Activated CD4-positive, alpha-beta T cell treated with anti-CD3 and anti-CD28 coated beads, Interleukin-10, Interleukin-2, amounts not matched to agents 100 ng/mL and 50 ng/mL, durations not matched to agents 16 hours and 8 hours (primary cell): Measurements from ENCODE around the gene KCNK17.
A peak's percentile ranks its signal among the peaks of the same experiment; 100 is the strongest.
"Not testable (repeated sequence)": the region's sequence is repeated elsewhere in the genome, so short reads cannot be mapped to it uniquely, and the experiment has no call there.

Experiments
- DNase-seq: peaks from one replicate; pipeline ENCODE4 v3.0.0-alpha.2; 2020

The KCNK17 gene

DNA sequence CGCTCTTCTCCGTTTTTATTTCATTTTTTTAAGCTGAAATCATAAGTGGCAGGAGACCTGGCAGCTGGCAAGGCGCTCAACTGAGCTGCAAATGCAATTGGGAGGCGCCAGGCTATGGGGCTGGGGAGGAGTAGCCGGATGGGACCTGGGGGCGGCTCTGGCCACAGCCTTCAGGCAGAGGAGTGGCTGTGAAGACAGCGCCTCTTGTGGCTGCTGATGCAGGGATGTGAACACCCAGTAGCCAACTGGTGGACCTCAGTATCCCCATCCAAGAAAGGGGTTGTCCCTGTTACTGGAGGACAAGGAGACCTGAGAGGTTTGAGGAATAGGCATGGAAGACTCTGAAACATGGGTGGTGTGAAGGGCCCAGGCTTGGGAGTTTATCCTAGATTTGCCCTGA, 12.6 kb downstream of the KCNK17 start:
- no peak for DNase-seq

DNA sequence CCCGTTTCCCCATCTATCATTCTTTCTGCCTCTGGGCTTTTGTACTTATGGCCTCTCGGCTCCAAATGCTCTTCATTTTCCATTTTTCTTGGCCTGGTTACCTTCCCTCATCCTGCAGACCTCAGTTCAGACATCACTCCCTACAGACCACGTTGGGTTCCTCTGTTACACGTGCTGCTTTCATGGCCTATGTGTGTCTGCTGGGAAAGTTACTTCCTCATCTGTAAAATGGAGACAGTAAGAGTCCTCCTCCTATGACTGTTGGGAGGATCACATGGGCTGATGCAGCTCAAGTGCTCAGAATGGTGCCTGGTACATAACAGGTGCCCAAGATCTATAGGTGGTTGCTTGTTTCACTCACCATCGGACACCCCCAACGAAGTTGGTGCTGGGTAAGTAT, 13.5 kb downstream of the KCNK17 start:
- DNase-seq, result no peak

DNA sequence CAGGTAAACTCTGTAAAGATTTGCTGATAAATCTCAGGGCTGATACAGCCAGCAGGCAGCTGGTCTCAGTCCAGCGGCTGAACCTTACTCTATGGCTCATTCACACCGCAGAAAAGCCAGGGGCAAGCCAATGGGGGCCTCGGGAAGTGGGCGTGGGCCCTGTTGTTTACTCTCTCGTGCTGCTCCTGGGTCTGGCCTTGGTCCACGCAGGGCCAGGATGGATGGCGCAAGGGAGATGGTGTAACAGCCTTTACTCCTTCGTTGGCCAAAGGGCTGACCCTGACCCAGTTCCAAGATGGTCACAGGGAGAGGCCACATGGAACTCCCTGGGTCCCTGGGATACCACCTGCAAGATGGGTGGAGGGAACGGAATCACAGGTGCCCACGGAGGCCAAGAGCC, 16.2 kb downstream of the KCNK17 start:
- no peak for DNase-seq

DNA sequence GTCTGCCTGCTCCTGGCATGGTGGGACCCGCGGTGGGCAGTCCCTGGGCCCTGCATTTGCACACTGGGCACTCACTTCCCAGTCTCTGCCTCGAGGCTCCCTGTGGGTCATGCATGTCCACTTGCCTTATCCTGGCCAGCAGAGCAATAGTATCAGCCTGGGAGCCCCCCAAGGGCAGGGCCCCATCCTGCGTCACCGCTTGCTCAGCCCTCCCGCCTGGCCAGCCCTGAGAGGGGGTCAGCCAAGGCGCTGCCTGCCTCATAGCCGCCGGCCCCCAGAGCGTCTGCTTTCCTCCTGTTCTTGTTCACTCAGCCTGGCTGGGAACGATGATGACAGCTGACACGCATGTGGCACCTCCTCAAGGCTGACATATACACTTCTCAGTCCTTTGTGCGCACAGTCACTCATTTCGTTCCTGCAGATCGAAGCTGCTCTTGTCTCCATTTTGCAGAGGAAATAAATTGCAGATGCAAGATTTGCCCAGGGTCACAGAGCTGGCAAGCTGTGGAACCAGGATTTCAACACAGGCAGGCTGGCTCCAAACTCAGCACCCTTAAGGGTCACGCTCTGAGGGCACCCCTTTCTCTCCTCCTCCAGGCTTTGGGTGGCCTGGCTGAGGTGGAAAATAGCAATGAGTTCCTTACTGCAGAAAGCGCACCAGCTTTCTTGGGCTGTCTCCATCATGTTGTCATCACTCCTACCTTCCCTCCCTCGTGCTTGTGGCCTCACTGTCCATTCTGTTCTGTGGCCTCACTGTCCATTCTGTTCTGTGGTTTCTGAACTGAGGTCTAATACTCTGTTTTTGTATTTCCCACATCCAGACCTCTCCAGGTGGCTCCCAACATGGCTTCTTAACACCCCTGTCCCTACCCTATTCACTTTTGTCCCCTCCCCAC, 17.2 kb downstream of the KCNK17 start:
- DNase-seq, result no peak

DNA sequence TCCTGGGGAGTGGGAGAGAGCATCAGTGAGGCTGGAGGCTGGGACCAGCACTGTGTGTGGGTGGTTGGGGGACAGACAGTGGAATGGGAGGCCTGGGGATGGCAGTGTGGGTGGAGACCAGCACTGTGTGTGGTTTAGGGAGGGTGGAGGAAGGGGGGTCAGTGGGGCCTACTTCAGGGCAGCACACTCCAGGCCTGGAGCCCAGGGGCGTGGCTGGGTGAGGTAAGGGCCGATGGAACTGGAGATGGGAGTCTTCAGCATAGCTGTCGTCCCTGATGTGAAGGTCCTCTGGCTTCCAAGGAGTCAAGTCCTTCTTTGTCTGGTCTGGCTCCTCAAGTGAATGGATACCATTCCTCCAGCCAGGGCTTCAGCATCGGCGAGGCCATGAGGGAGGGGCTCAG, 18.6 kb downstream of the KCNK17 start:
- DNase-seq, result no peak

DNA sequence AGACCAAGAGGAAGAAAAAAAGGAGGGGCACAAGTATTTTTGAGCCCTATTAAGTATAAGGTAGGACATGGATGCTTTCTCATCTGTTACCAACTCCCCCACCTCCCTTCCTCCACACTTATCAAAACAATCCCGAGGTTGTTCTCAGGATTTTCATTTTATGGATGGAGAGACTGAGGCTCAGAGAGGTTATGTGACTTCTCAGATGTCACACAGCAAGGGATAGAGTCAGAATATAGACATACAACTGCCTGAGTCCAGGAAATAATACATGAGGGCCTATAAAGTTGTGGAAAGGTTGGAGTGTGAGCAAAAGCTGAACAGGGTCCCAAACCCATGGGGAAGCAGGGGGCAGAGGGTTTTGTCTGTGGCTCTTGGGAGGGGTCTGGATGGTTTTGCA, 19.3 kb downstream of the KCNK17 start:
- no peak for DNase-seq

DNA sequence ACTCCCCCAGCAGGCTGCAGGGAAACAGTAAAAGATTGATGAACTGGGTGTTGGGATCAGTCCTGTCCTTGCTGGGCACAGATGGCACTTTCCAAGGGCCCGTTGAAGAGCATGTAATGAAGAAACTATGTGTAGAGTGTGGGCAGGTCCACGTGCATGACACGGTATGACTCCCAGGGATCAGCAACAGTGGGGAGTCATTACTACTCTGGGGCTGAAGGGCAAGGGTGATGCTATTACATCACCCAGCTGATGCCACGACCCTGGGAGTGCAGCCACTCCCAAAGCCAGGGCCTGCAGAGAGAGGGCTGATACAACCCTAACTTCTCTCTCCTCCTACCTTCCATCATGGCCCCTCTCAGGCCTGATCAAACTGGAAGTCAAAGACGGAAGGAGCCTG, 20.1 kb downstream of the KCNK17 start:
- DNase-seq, result no peak

DNA sequence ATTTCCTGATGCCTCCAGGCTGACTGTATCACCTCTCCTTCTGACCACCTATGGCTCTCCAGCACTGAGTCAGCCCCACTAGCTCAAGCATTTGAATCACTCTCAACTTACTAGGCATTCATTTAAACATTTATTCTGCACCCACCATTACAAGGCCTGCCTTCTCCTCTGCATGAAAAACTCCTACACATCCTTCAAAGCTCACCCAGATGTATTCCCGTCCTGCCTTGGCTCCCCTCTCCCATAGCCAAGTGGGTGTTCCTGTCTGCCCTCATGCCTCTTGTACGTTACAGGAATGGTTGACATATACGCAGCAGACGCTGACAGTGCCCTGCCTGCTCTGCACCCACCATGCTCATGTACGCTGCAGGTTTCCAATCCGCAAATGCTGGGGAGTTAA, 21.6 kb downstream of the KCNK17 start:
- no peak for DNase-seq

DNA sequence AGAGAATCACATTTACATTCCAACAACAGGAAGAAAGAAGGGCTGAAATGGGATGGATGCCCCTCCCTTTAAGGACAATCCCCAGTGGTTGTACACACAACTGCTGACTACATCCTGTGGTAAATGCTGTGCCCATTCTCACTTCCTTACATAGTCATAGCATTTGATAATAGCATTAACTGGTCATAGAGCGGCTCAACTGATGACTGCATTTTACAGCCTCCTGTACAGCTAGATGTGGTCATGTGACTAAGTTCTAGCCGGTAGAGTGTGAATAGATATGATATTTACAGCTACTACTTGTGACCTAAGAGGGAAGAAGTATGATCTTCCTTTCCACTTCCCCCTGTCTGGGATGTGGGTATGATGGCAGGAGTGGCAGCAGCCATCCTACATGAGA, 24.7 kb downstream of the KCNK17 start:
- peak; percentile 17 for DNase-seq

DNA sequence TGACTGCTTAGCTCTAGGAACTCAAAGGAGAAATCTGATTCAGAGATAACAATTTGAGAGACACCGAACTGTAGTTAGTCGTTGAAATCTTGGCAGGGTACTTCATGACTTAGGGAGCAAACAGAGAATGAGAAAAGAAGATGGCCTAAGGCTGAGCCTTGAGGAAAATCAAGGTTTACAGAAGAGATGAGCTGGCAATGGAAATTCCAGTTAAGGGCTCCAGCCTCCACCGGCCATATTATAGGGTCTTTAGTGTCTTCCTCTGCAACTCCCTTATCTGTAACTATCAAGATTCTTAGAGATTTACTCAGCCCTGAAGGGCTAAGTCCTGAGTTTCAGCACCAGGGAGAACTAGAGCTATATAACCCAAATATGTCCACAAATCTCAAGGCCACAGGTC, 26.6 kb downstream of the KCNK17 start:
- DNase-seq, result no peak

DNA sequence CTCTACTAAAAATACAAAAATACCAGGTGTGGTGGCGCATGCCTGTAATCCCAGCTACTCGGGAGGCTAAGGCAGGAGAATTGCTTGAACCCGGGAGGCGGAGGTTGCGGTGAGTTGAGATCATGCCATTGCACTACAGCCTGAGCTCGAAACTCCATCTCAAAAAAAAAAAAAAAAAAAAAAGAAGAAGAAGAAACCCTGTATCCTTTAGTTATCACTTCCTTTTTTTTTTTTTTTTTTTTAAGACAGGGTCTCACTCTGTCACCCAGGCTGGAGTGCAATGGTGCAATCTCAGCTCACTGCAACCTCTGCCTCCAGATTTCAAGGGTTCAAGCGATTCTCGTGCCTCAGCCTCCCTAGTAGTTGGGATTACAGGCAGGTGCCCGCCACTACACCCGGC, 27.6 kb downstream of the KCNK17 start:
- DNase-seq, result not testable (repeated sequence)

DNA sequence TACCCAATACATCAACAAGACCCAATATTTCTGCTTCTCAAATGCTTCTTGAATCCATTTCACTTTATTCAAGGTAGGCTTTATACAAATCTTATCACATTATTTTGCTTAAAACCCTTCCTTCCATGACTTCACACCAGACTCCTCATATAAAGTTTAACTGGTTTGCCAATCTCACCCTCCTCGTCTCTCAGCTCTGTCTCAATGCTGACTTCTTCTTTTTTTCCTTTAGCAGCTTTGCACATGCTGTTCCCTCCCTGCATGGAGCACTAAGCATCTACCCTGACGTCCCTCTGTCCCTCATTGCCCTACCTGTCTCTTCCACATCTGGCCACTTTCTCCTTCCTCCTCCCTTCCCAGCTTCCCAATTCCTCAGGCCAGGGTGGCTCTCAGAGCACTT, 31.4 kb downstream of the KCNK17 start:
- DNase-seq, result no peak

DNA sequence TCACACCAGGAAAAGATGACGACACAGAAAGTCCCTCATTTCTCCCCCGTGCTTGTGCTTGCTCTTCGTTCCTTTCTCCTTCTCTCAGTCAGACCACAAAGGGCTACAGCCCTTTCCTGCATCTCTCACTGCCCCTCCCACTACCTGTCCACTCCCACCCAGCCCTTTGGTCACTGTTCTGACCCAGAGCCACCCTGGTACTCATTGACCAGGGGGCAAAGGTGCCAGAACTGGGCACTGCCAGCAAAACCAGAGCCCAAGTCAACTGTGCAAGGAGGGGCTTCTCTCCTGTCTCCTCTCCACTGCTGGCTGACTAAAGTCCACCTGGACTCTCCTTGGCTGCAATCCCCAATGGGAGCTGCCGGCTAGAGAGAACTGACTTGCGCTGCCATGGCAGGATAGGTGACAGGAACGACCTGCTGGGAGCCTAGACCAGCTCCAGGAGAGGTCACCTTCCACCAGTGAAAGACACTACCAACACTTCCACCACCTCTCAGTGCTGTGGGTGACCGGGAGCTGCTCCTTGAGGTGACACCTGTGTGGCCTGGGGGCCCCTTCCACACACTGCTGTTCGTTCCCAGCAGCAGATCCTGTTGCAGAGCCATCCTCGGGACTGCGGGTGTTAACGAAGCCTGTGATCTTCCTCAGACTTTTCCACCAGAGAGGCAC, 32.8 kb downstream of the KCNK17 start:
- no peak for DNase-seq

DNA sequence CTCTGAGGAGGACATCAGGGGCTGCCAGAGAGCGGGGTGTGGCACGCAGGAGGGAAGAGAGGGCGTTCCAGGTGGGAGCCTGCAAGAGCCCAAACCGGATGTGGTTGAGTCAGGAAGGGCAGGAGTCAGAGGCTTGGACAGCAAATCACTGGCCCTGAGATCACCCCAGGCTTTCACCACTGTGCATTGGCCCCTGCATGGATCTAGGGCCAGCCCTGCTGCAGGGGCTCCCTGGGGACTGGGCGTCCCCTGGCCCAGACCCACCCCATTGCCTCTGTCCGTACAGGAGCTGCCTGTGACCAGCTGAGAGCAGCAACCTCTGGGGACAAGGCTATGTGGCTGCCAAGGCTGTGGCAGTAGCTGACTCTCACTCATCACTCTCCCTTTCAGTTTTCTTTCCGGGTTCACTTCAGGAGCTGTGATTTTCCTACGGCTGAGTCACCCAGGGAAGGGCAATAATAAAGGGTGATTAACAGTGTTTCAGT, 33.9 kb downstream of the KCNK17 start:
- no peak for DNase-seq

DNA sequence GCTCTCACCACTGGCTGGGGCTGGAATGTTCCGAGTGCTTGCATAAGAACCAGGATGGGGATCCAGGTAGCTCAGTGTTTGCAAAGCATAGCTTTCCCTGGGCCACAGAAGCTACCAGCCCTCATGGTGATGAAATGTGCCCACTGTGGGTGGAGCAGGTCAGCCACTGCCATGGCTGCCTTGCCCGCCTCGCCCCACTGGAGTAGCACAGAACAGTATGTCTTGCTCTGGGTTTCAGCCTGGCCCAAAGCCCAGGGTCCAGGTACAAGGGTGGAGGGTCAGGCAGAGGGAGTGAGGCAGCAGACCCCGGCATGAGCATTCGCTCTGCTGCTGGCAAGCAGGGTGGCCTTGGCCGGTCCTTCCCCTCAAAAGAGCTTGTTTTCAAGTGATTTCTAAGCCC, 34.7 kb downstream of the KCNK17 start:
- DNase-seq, result no peak

DNA sequence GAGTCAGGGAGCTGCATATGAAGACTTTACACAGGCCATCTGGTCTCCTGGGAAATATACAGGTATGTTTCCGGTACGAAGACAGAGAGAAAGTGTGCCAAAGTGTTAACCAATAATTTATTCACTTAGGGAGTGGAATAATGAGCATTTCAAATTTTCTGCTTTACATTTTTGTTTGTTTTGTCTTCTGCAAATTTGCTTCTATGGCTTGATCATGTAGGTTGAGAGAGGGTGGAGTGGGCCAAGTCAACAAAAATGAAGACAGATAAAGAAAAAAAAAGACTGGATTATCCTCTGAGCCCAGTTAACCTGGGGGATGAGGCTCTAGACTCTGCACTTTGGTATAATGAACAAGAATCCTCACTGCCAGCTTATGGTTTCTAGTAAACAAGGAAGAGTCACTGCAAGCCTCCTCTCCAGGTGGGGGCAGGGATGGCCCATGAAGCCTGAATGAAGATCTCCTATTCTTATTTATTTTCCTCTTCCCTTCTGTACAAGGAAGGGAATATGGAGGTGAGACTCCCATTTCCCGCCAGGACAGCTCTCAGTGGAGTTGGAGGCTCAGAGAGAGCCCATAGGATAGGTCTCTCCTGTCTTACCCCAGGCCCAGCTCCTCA, 37.7 kb downstream of the KCNK17 start:
- DNase-seq, result no peak

DNA sequence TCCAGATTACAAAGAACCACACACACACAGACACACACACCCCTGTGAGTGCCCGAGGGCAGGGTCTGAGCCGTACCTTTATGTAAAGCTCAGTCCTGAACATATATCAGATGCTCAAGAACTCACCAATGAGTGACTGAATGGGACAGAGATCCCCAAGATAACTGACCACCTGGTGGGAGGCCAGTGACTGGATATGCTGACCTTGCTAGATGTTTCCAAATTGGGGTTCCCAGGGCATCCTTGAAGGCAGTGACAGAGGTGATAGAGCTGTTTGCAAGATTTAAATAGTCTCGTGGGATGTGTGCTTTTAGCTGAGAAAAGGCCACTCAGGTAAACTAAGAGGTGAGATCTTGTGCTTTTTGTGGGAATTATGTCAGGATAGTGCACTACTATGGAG, 39.3 kb downstream of the KCNK17 start:
- DNase-seq, result no peak

DNA sequence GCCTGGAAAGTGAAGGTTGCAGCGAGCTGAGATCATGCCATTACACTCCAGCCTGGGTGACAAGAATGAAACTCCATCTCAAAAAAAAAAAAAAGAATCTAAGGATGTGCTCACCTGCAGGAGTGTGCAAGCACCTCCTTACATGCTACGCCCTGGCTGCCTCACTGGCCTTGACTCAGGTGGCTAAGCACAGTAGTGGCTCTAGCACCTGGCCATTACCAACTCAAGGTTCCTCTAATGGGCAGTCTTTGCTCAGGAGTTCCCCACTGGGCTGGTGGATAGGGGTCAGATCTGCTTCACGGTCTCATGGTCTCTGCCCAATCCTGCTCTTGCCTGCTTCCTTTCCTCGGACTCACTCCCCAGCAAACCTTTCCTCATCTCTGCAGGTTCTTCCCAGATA, 39.7 kb downstream of the KCNK17 start:
- no peak for DNase-seq

DNA sequence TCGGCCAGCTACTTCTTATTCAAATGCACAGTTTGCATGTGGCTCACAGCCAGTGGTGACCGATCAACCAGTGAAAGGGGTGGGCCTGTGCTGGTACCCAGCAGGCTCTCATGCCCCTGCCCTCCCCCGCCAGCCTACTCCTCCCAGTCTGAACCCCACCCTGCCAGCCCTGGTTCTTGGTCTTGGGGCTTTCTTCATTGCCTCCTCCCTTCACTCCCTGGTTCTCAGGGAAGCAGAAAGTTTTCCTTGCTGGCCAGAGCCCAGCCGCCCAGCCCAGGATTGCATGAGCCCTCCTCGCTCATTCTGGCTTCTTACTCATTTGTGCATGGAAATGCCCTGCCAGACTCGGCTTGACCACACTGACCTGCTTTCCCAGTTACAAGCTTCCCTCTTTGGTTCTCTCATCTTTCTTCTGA, 40.8 kb downstream of the KCNK17 start:
- no peak for DNase-seq

DNA sequence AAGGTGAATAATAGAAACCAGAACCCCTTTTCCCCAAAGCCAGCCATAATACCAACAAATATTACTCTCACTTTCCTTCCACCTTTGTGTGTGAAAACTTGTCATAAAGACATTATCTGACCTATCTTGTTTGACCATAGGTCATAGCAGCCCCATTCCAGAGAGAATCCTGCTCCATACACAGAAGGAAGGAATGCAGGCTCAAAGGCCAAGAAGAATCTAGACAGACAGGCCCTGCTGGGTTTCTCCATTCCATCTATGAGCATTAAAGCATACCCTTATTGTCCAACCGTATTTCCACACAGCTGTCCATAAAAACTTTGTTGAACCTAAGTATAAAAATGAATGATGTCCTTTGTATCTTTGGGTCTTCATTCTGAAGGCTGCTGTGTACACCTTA, 44.3 kb downstream of the KCNK17 start:
- no peak for DNase-seq

DNA sequence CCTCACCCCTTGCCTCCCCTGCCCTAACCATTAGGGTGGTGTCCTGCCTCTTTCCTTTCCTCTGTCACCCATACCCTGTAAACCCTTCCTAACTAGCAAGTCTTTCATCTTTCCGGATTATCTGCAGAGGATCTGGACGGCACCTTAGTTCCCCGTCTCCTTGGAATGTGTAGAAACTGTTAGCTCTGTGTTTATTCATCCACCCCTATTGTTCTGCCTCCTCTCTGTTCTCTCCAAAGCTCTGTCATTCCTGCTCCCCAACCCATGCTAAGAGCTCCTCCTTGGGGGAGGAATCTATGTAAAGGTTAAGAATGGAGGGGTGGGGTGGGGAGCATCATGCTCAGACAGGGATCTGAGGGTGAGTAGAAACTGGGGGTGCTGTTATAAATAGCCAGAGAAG, 45.5 kb downstream of the KCNK17 start:
- no peak for DNase-seq

DNA sequence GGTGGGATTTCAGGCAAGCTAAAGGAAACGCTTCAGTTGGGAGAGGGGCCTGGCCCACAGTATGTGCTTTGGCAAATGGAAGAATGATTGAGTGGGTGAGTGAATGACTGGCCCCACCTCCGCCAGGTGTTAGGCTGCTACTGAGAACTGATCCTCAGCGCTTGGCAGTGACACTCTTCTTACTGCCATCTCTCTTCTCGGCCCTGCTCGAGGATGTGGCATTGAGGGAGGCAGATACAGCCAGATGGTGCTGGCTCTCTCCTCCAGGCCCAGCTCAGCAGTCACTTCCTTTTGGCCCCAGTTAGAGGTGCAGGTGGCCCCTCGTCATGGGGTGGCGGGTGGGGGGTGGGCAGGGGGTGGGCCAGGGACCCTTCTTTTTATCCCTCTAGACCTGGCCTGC, 46.0 kb downstream of the KCNK17 start:
- no peak for DNase-seq

DNA sequence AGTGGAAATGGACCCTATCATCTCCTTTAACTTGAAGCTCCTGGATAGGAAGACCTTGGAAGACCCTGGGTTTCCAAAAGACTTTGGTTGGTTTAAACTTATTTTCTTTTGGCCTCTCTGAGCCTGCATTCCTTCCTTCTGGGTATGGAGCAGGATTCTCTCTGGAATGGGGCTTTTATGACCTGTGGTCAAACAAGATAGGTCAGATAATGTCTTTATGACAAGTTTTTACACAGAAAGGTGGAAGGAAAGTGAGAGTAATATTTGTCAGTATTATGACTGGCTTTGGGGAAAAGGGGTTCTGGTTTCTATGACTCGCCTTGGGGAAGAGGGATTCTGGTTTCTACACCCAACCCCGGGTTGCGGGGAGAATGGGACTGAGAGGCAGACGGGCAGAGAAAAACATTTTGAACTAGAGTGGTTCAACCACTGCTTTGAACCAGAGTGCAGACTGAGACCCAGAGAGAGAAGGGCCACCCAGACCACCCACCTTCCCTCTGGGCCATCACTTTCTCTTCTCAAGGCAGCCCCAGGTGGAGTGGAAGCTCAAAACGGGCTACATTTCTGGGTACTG, 47.4 kb downstream of the KCNK17 start:
- no peak for DNase-seq

DNA sequence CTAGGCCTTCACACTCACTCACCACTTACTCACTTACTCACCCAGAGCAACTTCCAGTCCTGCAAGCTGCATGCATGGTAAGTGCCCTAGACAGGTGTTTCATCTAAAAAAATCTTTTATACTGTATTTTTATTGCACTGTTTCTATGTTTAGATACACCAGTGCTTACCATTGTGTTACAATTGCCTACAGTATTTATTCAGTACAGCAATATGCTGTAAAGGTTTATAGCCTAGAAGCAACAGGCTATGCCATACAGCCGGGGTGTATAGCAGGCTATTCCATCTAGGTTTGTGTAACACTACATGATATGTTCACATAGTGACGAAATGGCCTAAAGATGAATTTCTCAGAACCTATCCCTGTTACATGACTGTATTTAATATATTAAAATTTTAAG, 47.8 kb downstream of the KCNK17 start:
- no peak for DNase-seq
